WTC11 (cell line): ENCODE measurements around the gene MMP24OS.

Experiments
- CTCF ChIP-seq: fragments of 200-600 bp; IDR thresholded peaks from 2 replicates; pipeline ENCODE4 v1.8.0; 2022; ENCODE audit warnings: antibody characterized with exemption
- ELF4 ChIP-seq: sonication (generic); formaldehyde crosslinking; IDR thresholded peaks from 2 replicates; pipeline ENCODE4 v1.8.1; 2022; ENCODE audit warnings: low read depth, mild to moderate bottlenecking, moderate library complexity, missing genetic modification reagents
- FOXK1 ChIP-seq: sonication (generic); formaldehyde crosslinking; IDR thresholded peaks from 2 replicates; pipeline ENCODE4 v1.8.0; 2022; ENCODE audit warnings: mild to moderate bottlenecking, moderate library complexity, missing genetic modification reagents
- FOXP1 ChIP-seq: sonication (generic); formaldehyde crosslinking; IDR thresholded peaks from 2 replicates; pipeline ENCODE4 v1.8.0; 2022; ENCODE audit warnings: missing genetic modification reagents, mild to moderate bottlenecking, moderate library complexity, borderline replicate concordance
- MAX ChIP-seq: sonication (generic); formaldehyde crosslinking; IDR thresholded peaks from 2 replicates; pipeline ENCODE4 v1.8.0; 2022; ENCODE audit warnings: mild to moderate bottlenecking, missing genetic modification reagents
- NR1H2 ChIP-seq: sonication (generic); formaldehyde crosslinking; IDR thresholded peaks from 2 replicates; pipeline ENCODE4 v1.9.0; 2021; ENCODE audit warnings: mild to moderate bottlenecking, moderate library complexity, missing genetic modification reagents
- SP1 ChIP-seq: sonication (generic); formaldehyde crosslinking; conservative IDR thresholded peaks from 2 replicates; pipeline ENCODE4 v1.8.1; 2022; ENCODE audit warnings: missing genetic modification reagents
- TCF7 ChIP-seq: sonication (generic); formaldehyde crosslinking; IDR thresholded peaks from 2 replicates; pipeline ENCODE4 v1.8.0; 2022; ENCODE audit warnings: mild to moderate bottlenecking, low read depth, missing genetic modification reagents, moderate library complexity
- TEAD4 ChIP-seq: sonication (generic); formaldehyde crosslinking; IDR thresholded peaks from 2 replicates; pipeline ENCODE4 v1.8.0; 2022; ENCODE audit warnings: mild to moderate bottlenecking, missing genetic modification reagents
- ZNF121 ChIP-seq: sonication (generic); formaldehyde crosslinking; IDR thresholded peaks from 2 replicates; pipeline ENCODE4 v1.8.0; 2023; ENCODE audit warnings: missing genetic modification reagents
- ZNF138 ChIP-seq: sonication (generic); formaldehyde crosslinking; conservative IDR thresholded peaks from 2 replicates; pipeline ENCODE4 v1.8.1; 2022; ENCODE audit warnings: mild to moderate bottlenecking, moderate library complexity, missing genetic modification reagents
- TF ChIP-seq, protein P1 (sequence below): sonication (generic); formaldehyde crosslinking; IDR thresholded peaks from 2 replicates; pipeline ENCODE4 v1.8.1; 2023; ENCODE audit warnings: mild to moderate bottlenecking, missing genetic modification reagents
- TF ChIP-seq, protein P2 (sequence below): fragments of 250-450 bp; sonication (Bioruptor Pico); conservative IDR thresholded peaks from 2 replicates; pipeline ENCODE4 v1.9.0; 2021; ENCODE audit warnings: mild to moderate bottlenecking
- TF ChIP-seq, protein P3 (sequence below): sonication (generic); formaldehyde crosslinking; IDR thresholded peaks from 2 replicates; pipeline ENCODE4 v1.8.1; 2023; ENCODE audit warnings: mild to moderate bottlenecking, missing genetic modification reagents, moderate library complexity

GRCh38 chr20:35297740-35298139, 19.8 kb upstream of the MMP24OS start:
- no peak for TF ChIP-seq CTCF
- TF ChIP-seq, protein P1, sequence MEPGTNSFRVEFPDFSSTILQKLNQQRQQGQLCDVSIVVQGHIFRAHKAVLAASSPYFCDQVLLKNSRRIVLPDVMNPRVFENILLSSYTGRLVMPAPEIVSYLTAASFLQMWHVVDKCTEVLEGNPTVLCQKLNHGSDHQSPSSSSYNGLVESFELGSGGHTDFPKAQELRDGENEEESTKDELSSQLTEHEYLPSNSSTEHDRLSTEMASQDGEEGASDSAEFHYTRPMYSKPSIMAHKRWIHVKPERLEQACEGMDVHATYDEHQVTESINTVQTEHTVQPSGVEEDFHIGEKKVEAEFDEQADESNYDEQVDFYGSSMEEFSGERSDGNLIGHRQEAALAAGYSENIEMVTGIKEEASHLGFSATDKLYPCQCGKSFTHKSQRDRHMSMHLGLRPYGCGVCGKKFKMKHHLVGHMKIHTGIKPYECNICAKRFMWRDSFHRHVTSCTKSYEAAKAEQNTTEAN (CRISPR knock-in tag): no peak
- TF ChIP-seq ZNF138 (CRISPR knock-in tag): no peak
- TF ChIP-seq, protein P2, sequence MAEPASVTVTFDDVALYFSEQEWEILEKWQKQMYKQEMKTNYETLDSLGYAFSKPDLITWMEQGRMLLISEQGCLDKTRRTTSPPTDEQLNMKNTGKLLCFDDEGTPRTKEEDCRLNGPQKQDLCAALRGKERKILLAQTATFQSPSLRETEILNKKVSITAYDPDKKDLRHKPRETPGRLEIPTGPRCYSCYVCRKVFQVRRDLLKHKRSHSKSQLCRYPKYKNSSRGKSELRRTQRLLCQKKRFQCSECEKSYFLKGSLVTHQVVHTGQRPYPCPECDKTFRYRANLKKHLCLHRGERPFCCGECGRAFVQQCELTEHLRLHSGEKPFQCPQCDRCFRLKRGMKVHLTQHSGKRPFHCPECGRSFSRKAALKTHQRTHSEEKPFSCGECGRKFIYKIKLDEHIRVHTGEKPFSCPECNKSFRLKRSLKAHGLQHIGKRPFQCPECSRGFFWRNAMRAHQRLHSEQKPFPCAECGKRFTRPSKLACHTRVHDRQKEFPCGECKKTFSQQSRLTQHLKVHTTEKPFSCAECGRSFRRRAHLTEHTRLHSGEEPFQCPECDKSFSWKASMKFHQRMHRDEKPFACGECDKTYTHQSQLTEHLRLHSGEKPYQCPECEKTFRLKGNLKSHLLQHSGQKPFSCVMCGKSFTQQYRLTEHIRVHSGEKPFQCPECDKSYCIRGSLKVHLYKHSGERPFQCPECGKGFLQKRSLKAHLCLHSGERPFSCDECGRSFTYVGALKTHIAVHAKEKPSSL (CRISPR knock-in tag): no peak
- no peak for TF ChIP-seq SP1 (CRISPR knock-in tag)
- TF ChIP-seq TCF7 (CRISPR knock-in tag): no peak
- TF ChIP-seq FOXP1 (CRISPR knock-in tag): no peak
- TF ChIP-seq FOXK1 (CRISPR knock-in tag): no peak
- TF ChIP-seq, protein P3, sequence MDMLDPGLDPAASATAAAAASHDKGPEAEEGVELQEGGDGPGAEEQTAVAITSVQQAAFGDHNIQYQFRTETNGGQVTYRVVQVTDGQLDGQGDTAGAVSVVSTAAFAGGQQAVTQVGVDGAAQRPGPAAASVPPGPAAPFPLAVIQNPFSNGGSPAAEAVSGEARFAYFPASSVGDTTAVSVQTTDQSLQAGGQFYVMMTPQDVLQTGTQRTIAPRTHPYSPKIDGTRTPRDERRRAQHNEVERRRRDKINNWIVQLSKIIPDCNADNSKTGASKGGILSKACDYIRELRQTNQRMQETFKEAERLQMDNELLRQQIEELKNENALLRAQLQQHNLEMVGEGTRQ (CRISPR knock-in tag): no peak
- TF ChIP-seq NR1H2 (CRISPR knock-in tag): no peak
- no peak for TF ChIP-seq TEAD4 (CRISPR knock-in tag)
- TF ChIP-seq ELF4 (CRISPR knock-in tag): no peak
- TF ChIP-seq MAX (CRISPR knock-in tag): no peak
- TF ChIP-seq ZNF121 (CRISPR knock-in tag): no peak
